Measurements from ENCODE around the gene GABPB1. TPM values are rescaled to one million over a fixed set of nuclear protein-coding genes. Genes with fewer than 3 reads are reported as not detected.
"Not testable (repeated sequence)": the region's sequence is repeated elsewhere in the genome, so short reads cannot be mapped to it uniquely, and the experiment has no call there.

Gene GABPB1
- total RNA-seq, 5 donors from 2014 or later (not counting 1 experiment from before 2014, with no cell fraction given) = 15.4 to 21.6 (median 19.5) TPM

- H3K9me3 Mint-ChIP-seq; H3K27ac ChIP-seq (ENCODE audit: low read length); ATAC-seq (replicated peaks in 1 of 4); H3K36me3 ChIP-seq (ENCODE audit: control insufficient read depth in 2 of 2, extremely low read depth in 1 of 2, insufficient read depth in 1 of 2, low read length in 1 of 2); H3K27me3 ChIP-seq (replicated peaks in 1 of 2; ENCODE audit: control insufficient read depth in 2 of 2, extremely low read depth in 1 of 2, insufficient read depth in 2 of 2, low read length in 1 of 2); H3K4me3 Mint-ChIP-seq; H3K27ac Mint-ChIP-seq; POLR2A ChIA-PET; CTCF ChIA-PET; H3K36me3 Mint-ChIP-seq; H3K4me1 Mint-ChIP-seq; H3K4me3 ChIP-seq (ENCODE audit: control insufficient read depth in 1 of 2, extremely low read depth in 1 of 2, low read length in 1 of 2); H3K4me1 ChIP-seq (ENCODE audit: control insufficient read depth in 1 of 2, extremely low read depth in 1 of 2, insufficient read depth in 2 of 2, low read length in 2 of 2); H3K9me3 ChIP-seq; DNase-seq; H3K27me3 Mint-ChIP-seq: not testable (repeated sequence)
- WGBS (ENCODE audit: insufficient coverage) = 100% methylated on average over 2 of the region's 7 CpGs
These were observed 24.4 kb upstream of the GABPB1 start for GRCh38 chr15:50379413-50379812.

- DNase-seq (no peak), ATAC-seq (replicated peaks in 1 of 4) (no peak)
- Mint-ChIP-seq H3K27me3 (no peaks in the 10 kb centered on the region), H3K4me1 (peaks cover 0 to 8% (median 2%) of the 10 kb centered on the region in 3 donors), H3K9me3 (no peaks in the 10 kb centered on the region), H3K27ac (no peak overlapping the region), H3K4me3 (no peak overlapping the region), H3K36me3 (no peaks in the 10 kb centered on the region)
- H3K36me3 ChIP-seq (ENCODE audit: control insufficient read depth in 2 of 2, extremely low read depth in 1 of 2, insufficient read depth in 1 of 2, low read length in 1 of 2) = no peaks in the 10 kb centered on the region
- ChIA-PET POLR2A (no interaction called here), CTCF (interaction anchor here in 1 of 2 donors (0.6 kb wide), 1 partner anchor 80 kb away, joined by 6 read pairs; no protein-coding TSS in a partner anchor)
- no peak overlapping the region for H3K4me3 ChIP-seq (ENCODE audit: control insufficient read depth in 1 of 2, extremely low read depth in 1 of 2, low read length in 1 of 2)
- no CpG with 5 or more reads among the region's 1 CpG for WGBS (ENCODE audit: insufficient coverage)
- H3K9me3 ChIP-seq = no peaks in the 10 kb centered on the region
- H3K27me3 ChIP-seq (replicated peaks in 1 of 2; ENCODE audit: control insufficient read depth in 2 of 2, extremely low read depth in 1 of 2, insufficient read depth in 2 of 2, low read length in 1 of 2) = no peaks in the 10 kb centered on the region
- H3K4me1 ChIP-seq (ENCODE audit: control insufficient read depth in 1 of 2, extremely low read depth in 1 of 2, insufficient read depth in 2 of 2, low read length in 2 of 2) = no peaks in the 10 kb centered on the region
- H3K27ac ChIP-seq (ENCODE audit: low read length) = no peak overlapping the region
These were observed 23.8 kb upstream of the GABPB1 start for GRCh38 chr15:50378776-50379175.

DNA sequence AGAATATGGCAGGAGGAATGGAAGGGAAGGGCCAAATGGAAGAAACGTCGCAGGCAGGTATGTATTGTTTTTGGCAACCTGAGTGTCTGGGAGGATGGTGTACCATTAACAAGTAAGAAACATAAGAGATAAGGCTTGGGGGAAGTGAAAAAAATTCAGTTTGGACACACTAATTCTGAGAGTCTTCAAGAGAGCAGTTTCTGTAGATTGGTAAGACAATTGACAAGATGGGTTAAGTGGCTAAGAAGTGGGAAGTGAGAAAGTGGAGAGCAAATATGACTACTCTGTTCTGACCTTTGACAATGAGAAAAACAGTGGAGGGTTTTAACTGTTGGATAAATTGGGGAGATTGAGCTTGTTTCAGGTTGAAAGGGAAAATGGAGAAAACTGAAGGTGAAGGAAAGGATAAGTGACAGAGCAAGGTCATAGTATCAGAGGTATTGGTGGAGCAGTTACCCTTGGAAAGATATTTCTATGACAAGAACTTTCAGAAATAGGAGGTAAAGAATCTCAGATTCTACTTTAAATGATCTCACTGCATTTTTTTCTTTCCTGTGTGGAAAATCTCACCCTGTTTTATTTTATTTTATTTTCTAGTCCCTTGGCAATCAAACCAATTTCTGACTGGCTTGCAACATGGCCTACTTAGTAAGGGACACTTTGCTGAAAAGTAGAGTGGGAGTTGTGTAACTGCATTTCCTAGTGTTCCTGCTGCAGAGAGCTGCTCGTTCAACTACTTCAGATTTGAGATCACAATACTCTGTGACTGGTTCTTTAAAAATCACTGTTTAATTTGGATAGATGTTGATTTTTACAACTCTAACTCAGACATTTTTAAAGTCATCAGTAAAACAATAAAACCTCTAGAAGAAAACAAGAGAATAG is 23.1 kb upstream of the GABPB1 start:
- H3K27ac Mint-ChIP-seq = no peak overlapping the region
- Histone ChIP-seq H3K4me1 (ENCODE audit: control insufficient read depth in 1 of 2, extremely low read depth in 1 of 2, insufficient read depth in 2 of 2, low read length in 2 of 2) (no peaks in the 10 kb centered on the region), H3K4me3 (ENCODE audit: control insufficient read depth in 1 of 2, extremely low read depth in 1 of 2, low read length in 1 of 2) (no peak overlapping the region), H3K27me3 (replicated peaks in 1 of 2; ENCODE audit: control insufficient read depth in 2 of 2, extremely low read depth in 1 of 2, insufficient read depth in 2 of 2, low read length in 1 of 2) (no peaks in the 10 kb centered on the region), H3K9me3 (no peaks in the 10 kb centered on the region), H3K27ac (ENCODE audit: low read length) (no peak overlapping the region), H3K36me3 (ENCODE audit: control insufficient read depth in 2 of 2, extremely low read depth in 1 of 2, insufficient read depth in 1 of 2, low read length in 1 of 2) (no peaks in the 10 kb centered on the region)
- ATAC-seq (replicated peaks in 1 of 4) = no peak
- no peaks in the 10 kb centered on the region for H3K27me3 Mint-ChIP-seq
- no peaks in the 10 kb centered on the region for H3K9me3 Mint-ChIP-seq
- ChIA-PET CTCF (interaction anchor here in 1 of 2 donors (0.6 kb wide), 1 partner anchor 79 kb away, joined by 6 read pairs; no protein-coding TSS in a partner anchor), POLR2A (no interaction called here)
- no peak overlapping the region for H3K4me3 Mint-ChIP-seq
- 38% methylated on average over 2 of the region's 3 CpGs for WGBS (ENCODE audit: insufficient coverage)
- DNase-seq = no peak
- H3K36me3 Mint-ChIP-seq = no peaks in the 10 kb centered on the region
- peaks cover 0 to 8% (median 2%) of the 10 kb centered on the region in 3 donors for H3K4me1 Mint-ChIP-seq

- H3K4me3 ChIP-seq (ENCODE audit: control insufficient read depth in 1 of 2, extremely low read depth in 1 of 2, low read length in 1 of 2); H3K36me3 ChIP-seq (ENCODE audit: control insufficient read depth in 2 of 2, extremely low read depth in 1 of 2, insufficient read depth in 1 of 2, low read length in 1 of 2); H3K9me3 Mint-ChIP-seq; H3K4me1 ChIP-seq (ENCODE audit: control insufficient read depth in 1 of 2, extremely low read depth in 1 of 2, insufficient read depth in 2 of 2, low read length in 2 of 2); DNase-seq; H3K27ac ChIP-seq (ENCODE audit: low read length); H3K27ac Mint-ChIP-seq; ATAC-seq (replicated peaks in 1 of 4); H3K27me3 ChIP-seq (replicated peaks in 1 of 2; ENCODE audit: control insufficient read depth in 2 of 2, extremely low read depth in 1 of 2, insufficient read depth in 2 of 2, low read length in 1 of 2); H3K36me3 Mint-ChIP-seq; H3K9me3 ChIP-seq; H3K4me1 Mint-ChIP-seq; H3K27me3 Mint-ChIP-seq; H3K4me3 Mint-ChIP-seq; POLR2A ChIA-PET; CTCF ChIA-PET: not testable (repeated sequence)
- WGBS (ENCODE audit: insufficient coverage) = 94% methylated on average over 4 of the region's 8 CpGs
These were observed 14.6 kb upstream of the GABPB1 start for GRCh38 chr15:50369564-50369963.

DNA sequence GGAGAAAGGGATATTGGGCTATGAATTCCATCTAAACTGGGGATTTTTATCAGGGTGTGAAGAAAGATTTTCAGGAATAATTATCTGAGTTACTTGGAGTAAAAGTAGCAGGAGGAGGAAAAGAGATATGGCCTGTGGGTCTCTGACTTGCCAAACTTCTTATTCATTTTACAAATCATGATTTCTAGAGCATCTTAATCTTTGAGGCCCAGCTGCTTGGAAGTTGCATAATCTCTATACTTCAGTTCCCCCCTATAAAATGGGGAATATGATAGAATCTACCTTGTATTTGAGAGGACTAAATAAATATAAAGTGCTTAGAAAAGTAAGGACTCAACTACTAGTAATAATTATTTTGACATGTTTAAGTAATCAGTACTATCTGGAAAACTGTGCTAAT is 11.0 kb upstream of the GABPB1 start:
- no peak for DNase-seq
- no peaks in the 10 kb centered on the region for H3K4me1 ChIP-seq (ENCODE audit: control insufficient read depth in 1 of 2, extremely low read depth in 1 of 2, insufficient read depth in 2 of 2, low read length in 2 of 2)
- Mint-ChIP-seq H3K36me3 (peaks cover 18% of the 10 kb centered on the region), H3K4me1 (peaks cover 13 to 23% (median 21%) of the 10 kb centered on the region in 3 donors), H3K27me3 (no peaks in the 10 kb centered on the region), H3K9me3 (no peaks in the 10 kb centered on the region), H3K27ac (no peak overlapping the region), H3K4me3 (no peak overlapping the region)
- no peaks in the 10 kb centered on the region for H3K9me3 ChIP-seq
- ChIA-PET CTCF (no interaction called here), POLR2A (no interaction called here)
- peaks cover 3 to 4% of the 10 kb centered on the region in 2 donors for H3K36me3 ChIP-seq (ENCODE audit: control insufficient read depth in 2 of 2, extremely low read depth in 1 of 2, insufficient read depth in 1 of 2, low read length in 1 of 2)
- H3K4me3 ChIP-seq (ENCODE audit: control insufficient read depth in 1 of 2, extremely low read depth in 1 of 2, low read length in 1 of 2) = no peak overlapping the region
- no peaks in the 10 kb centered on the region for H3K27me3 ChIP-seq (replicated peaks in 1 of 2; ENCODE audit: control insufficient read depth in 2 of 2, extremely low read depth in 1 of 2, insufficient read depth in 2 of 2, low read length in 1 of 2)
- H3K27ac ChIP-seq (ENCODE audit: low read length) = no peak overlapping the region
- no peak for ATAC-seq (replicated peaks in 1 of 4)

DNA sequence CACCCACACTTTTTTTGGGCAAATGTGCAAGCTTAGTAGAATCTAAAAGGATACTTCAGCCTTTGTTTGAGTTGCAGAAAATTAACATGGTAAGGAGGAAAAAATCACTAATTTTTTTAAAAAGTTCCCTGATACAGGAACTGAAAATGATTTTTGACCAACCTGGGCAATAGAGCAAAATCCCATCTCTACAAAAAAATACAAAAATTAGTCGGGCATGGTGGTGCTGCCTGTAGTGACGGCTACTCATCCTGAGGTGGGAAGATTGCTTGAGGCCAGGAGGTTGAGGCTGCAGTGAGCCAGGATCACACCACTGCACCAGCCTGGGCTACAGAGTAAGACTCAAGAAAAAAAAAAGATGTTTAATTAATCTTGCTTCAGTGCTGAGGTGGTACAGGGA is 10.6 kb upstream of the GABPB1 start:
- ChIA-PET CTCF (interaction anchor here in 1 of 2 donors (0.7 kb wide), 1 partner anchor 50 kb away, joined by 3 read pairs; no protein-coding TSS in a partner anchor), POLR2A (no interaction called here)
- Histone ChIP-seq H3K4me1 (ENCODE audit: control insufficient read depth in 1 of 2, extremely low read depth in 1 of 2, insufficient read depth in 2 of 2, low read length in 2 of 2) (no peaks in the 10 kb centered on the region), H3K27ac (ENCODE audit: low read length) (no peak overlapping the region), H3K9me3 (no peaks in the 10 kb centered on the region), H3K36me3 (ENCODE audit: control insufficient read depth in 2 of 2, extremely low read depth in 1 of 2, insufficient read depth in 1 of 2, low read length in 1 of 2) (peaks cover 3 to 4% of the 10 kb centered on the region in 2 donors), H3K27me3 (replicated peaks in 1 of 2; ENCODE audit: control insufficient read depth in 2 of 2, extremely low read depth in 1 of 2, insufficient read depth in 2 of 2, low read length in 1 of 2) (no peaks in the 10 kb centered on the region), H3K4me3 (ENCODE audit: control insufficient read depth in 1 of 2, extremely low read depth in 1 of 2, low read length in 1 of 2) (no peak overlapping the region)
- H3K36me3 Mint-ChIP-seq = peaks cover 16% of the 10 kb centered on the region
- peaks cover 13 to 26% (median 21%) of the 10 kb centered on the region in 3 donors for H3K4me1 Mint-ChIP-seq
- H3K27ac Mint-ChIP-seq = no peak overlapping the region
- ATAC-seq (replicated peaks in 1 of 4) (no peak), DNase-seq (no peak)
- H3K4me3 Mint-ChIP-seq = no peak overlapping the region
- H3K9me3 Mint-ChIP-seq = no peaks in the 10 kb centered on the region
- H3K27me3 Mint-ChIP-seq = no peaks in the 10 kb centered on the region
- 83% methylated on average over 1 of the region's 2 CpGs for WGBS (ENCODE audit: insufficient coverage)
